Measurements from ENCODE around the gene GRPEL2.

GRPEL2 gene

DNA sequence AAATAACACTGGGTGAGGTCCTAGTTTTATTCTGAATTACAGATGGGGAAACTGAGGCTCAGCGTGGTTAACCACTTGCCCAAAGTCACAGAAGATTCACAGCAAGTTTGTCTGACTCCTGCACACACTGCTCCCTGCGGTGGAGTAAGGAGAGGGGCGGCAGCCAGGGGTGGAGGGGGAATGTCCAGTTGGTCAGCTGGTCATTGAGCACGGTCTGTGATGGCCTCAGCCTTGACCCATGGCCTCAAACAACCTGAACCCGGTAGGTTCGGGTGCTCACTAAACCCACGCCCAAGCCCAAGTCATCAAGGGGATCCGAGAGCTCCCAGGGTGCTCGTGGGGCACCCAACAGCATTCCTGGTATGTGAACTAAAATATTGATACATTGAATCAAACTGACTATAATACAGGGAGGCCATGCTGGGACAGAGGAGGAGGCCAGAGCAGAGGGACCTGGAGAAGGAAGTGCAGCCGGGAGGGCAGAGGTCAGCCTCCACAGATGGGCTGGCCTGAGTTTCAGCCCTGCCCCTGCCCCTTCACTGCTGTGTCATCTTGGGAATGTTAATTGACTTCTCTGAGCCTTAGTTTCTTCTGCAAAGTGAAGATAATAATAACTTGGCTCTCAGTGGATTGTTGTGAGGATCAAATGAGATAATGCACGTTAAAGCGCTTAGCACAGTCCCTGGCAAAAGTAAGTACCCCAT, 37.4 kb downstream of the GRPEL2 start:
- peak overlapping the region; percentile 95 for H2BK15ac ChIP-seq (ENCODE audit: low read depth, poor library complexity, severe bottlenecking)
- no peaks in the 10 kb centered on the region for H3K36me3 ChIP-seq (ENCODE audit: control insufficient read depth in 1 of 2, insufficient read depth in 2 of 2, low read depth in 1 of 2, low read length in 2 of 2)
- H3K79me1 ChIP-seq (replicated peaks; ENCODE audit: low read length, poor library complexity, severe bottlenecking), result no peaks in the 10 kb centered on the region
- H3K4me1 ChIP-seq (ENCODE audit: control insufficient read depth, insufficient read depth, low read depth, low read length), result peaks cover 13% of the 10 kb centered on the region
- H3K4me2 ChIP-seq (ENCODE audit: low read length, poor library complexity, severe bottlenecking), result no peak overlapping the region
- no peak overlapping the region for H3K9ac ChIP-seq (ENCODE audit: low read length)
- WGBS, result 80% methylated on average over 7 of the region's 12 CpGs
- H2BK12ac ChIP-seq (ENCODE audit: low read length in 2 of 2), result peak overlapping the region; percentile 99
- DNase-seq, result no peak
- peak overlapping the region; percentile 95 to 98 for H3K18ac ChIP-seq (ENCODE audit: low read depth in 1 of 2, low read length in 2 of 2)
- H3K4me3 ChIP-seq (ENCODE audit: insufficient read depth in 1 of 2, low read depth in 1 of 2, low read length in 2 of 2), result no peak overlapping the region
- H3K27ac ChIP-seq (ENCODE audit: low read length, poor library complexity, severe bottlenecking), result no peak overlapping the region
- H3K4ac ChIP-seq (ENCODE audit: low read depth in 1 of 2, low read length in 2 of 2), result peak overlapping the region; percentile 96 to 98
- H2BK5ac ChIP-seq (ENCODE audit: low read depth, low read length, poor library complexity, severe bottlenecking), result no peak overlapping the region
- no peaks in the 10 kb centered on the region for H3K9me3 ChIP-seq (ENCODE audit: control insufficient read depth, low read length)
- H4K91ac ChIP-seq (ENCODE audit: low read length), result peak overlapping the region; percentile 98
- peak overlapping the region in 1 of 2 experiments; percentile 39 for H3K23ac ChIP-seq (ENCODE audit: low read length in 2 of 2)
- H3K27me3 ChIP-seq (ENCODE audit: control insufficient read depth in 1 of 2, insufficient read depth in 1 of 2, low read length in 2 of 2), result peaks cover 0 to 4% of the 10 kb centered on the region in 2 experiments
- peak overlapping the region; percentile 90 for H2BK120ac ChIP-seq (ENCODE audit: low read depth, low read length)
- H2AK5ac ChIP-seq (ENCODE audit: low read length, severe bottlenecking), result no peak overlapping the region
- H4K8ac ChIP-seq (ENCODE audit: low read length), result peak overlapping the region; percentile 86
- H2AFZ ChIP-seq (ENCODE audit: low read depth, low read length), result no peak overlapping the region
- peak overlapping the region in 1 of 2 experiments; percentile 88 for H3K14ac ChIP-seq (ENCODE audit: low read length in 2 of 2)

DNA sequence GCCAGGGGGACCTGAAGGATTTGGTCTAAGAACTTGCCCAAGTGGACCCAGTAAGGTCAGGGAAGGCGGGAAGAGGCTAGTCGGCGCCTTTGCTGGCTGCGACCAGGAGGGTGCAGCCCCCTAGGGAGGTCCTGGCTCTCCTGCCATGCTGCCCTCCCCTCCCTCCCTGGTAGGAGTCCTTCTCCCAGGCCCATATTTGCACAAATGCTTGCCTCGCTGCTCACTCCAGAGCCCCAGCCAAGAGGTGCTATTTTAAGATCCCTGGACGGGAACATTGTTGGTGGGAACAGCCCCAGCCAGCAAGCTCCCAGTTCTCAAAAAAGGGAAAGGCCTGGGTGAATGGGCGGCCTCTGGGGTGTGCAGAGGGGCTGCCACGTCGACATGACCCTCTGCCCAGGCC, 38.1 kb downstream of the GRPEL2 start:
- Histone ChIP-seq H2AK5ac (ENCODE audit: low read length, severe bottlenecking) (no peak overlapping the region), H4K8ac (ENCODE audit: low read length) (peak overlapping the region; percentile 81), H4K91ac (ENCODE audit: low read length) (peak overlapping the region; percentile 97), H3K4me1 (ENCODE audit: control insufficient read depth, insufficient read depth, low read depth, low read length) (peaks cover 15% of the 10 kb centered on the region), H3K9me3 (ENCODE audit: control insufficient read depth, low read length) (no peaks in the 10 kb centered on the region), H3K4me3 (ENCODE audit: insufficient read depth in 1 of 2, low read depth in 1 of 2, low read length in 2 of 2) (no peak overlapping the region), H3K27ac (ENCODE audit: low read length, poor library complexity, severe bottlenecking) (no peak overlapping the region), H3K79me1 (replicated peaks; ENCODE audit: low read length, poor library complexity, severe bottlenecking) (no peaks in the 10 kb centered on the region), H3K4me2 (ENCODE audit: low read length, poor library complexity, severe bottlenecking) (no peak overlapping the region), H3K27me3 (ENCODE audit: control insufficient read depth in 1 of 2, insufficient read depth in 1 of 2, low read length in 2 of 2) (peaks cover 0 to 4% of the 10 kb centered on the region in 2 experiments), H3K23ac (ENCODE audit: low read length in 2 of 2) (no peak overlapping the region), H2AFZ (ENCODE audit: low read depth, low read length) (no peak overlapping the region), H2BK5ac (ENCODE audit: low read depth, low read length, poor library complexity, severe bottlenecking) (no peak overlapping the region), H3K14ac (ENCODE audit: low read length in 2 of 2) (peak overlapping the region in 1 of 2 experiments; percentile 87), H2BK15ac (ENCODE audit: low read depth, poor library complexity, severe bottlenecking) (peak overlapping the region; percentile 92), H3K36me3 (ENCODE audit: control insufficient read depth in 1 of 2, insufficient read depth in 2 of 2, low read depth in 1 of 2, low read length in 2 of 2) (no peaks in the 10 kb centered on the region), H3K18ac (ENCODE audit: low read depth in 1 of 2, low read length in 2 of 2) (peak overlapping the region; percentile 63 to 95), H3K4ac (ENCODE audit: low read depth in 1 of 2, low read length in 2 of 2) (peak overlapping the region; percentile 75 to 96), H2BK120ac (ENCODE audit: low read depth, low read length) (peak overlapping the region; percentile 90), H3K9ac (ENCODE audit: low read length) (no peak overlapping the region), H2BK12ac (ENCODE audit: low read length in 2 of 2) (peak overlapping the region; percentile 99)
- 87% methylated on average over 9 of the region's 9 CpGs for WGBS
- DNase-seq, result peak; percentile 45

DNA sequence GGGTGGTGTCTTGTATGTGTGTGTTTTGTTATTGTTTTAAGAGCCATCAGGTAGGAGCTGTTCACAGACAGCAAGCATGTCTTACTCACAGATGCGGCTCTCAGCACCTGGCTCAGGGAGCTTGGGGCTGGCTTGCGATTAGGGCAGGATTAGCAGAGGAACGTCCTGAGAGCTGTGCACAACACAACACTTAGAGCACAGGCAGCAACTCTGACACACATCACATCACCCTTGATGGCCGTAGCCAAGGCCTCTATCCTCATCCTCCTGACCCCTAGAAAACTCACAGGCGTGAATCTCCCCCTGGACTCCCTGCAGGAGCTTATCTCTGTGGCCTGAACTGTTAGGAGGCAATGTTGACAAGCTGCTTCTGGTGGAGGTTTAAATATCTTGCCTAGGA, 40.9 kb downstream of the GRPEL2 start:
- H3K18ac ChIP-seq (ENCODE audit: low read depth in 1 of 2, low read length in 2 of 2), result peak overlapping the region; percentile 65 to 83
- H3K9ac ChIP-seq (ENCODE audit: low read length), result no peak overlapping the region
- no peak overlapping the region for H3K14ac ChIP-seq (ENCODE audit: low read length in 2 of 2)
- H2BK15ac ChIP-seq (ENCODE audit: low read depth, poor library complexity, severe bottlenecking), result peak overlapping the region; percentile 75
- peak overlapping the region; percentile 92 for H4K8ac ChIP-seq (ENCODE audit: low read length)
- H3K4ac ChIP-seq (ENCODE audit: low read depth in 1 of 2, low read length in 2 of 2), result peak overlapping the region; percentile 92 to 94
- no peaks in the 10 kb centered on the region for H3K27me3 ChIP-seq (ENCODE audit: control insufficient read depth in 1 of 2, insufficient read depth in 1 of 2, low read length in 2 of 2)
- H3K27ac ChIP-seq (ENCODE audit: low read length, poor library complexity, severe bottlenecking), result no peak overlapping the region
- no peak overlapping the region for H2BK5ac ChIP-seq (ENCODE audit: low read depth, low read length, poor library complexity, severe bottlenecking)
- no peak overlapping the region for H2AFZ ChIP-seq (ENCODE audit: low read depth, low read length)
- no peak overlapping the region for H3K23ac ChIP-seq (ENCODE audit: low read length in 2 of 2)
- WGBS, result 29% methylated on average over 4 of the region's 5 CpGs
- no peaks in the 10 kb centered on the region for H3K9me3 ChIP-seq (ENCODE audit: control insufficient read depth, low read length)
- H2BK120ac ChIP-seq (ENCODE audit: low read depth, low read length), result peak overlapping the region; percentile 90
- DNase-seq, result peak; percentile 60
- H4K91ac ChIP-seq (ENCODE audit: low read length), result peak overlapping the region; percentile 87
- H3K4me3 ChIP-seq (ENCODE audit: insufficient read depth in 1 of 2, low read depth in 1 of 2, low read length in 2 of 2), result no peak overlapping the region
- H3K4me2 ChIP-seq (ENCODE audit: low read length, poor library complexity, severe bottlenecking), result no peak overlapping the region
- H2BK12ac ChIP-seq (ENCODE audit: low read length in 2 of 2), result peak overlapping the region; percentile 57 to 87
- no peaks in the 10 kb centered on the region for H3K79me1 ChIP-seq (replicated peaks; ENCODE audit: low read length, poor library complexity, severe bottlenecking)
- H2AK5ac ChIP-seq (ENCODE audit: low read length, severe bottlenecking), result no peak overlapping the region
- peaks cover 15% of the 10 kb centered on the region for H3K4me1 ChIP-seq (ENCODE audit: control insufficient read depth, insufficient read depth, low read depth, low read length)
- no peaks in the 10 kb centered on the region for H3K36me3 ChIP-seq (ENCODE audit: control insufficient read depth in 1 of 2, insufficient read depth in 2 of 2, low read depth in 1 of 2, low read length in 2 of 2)

DNA sequence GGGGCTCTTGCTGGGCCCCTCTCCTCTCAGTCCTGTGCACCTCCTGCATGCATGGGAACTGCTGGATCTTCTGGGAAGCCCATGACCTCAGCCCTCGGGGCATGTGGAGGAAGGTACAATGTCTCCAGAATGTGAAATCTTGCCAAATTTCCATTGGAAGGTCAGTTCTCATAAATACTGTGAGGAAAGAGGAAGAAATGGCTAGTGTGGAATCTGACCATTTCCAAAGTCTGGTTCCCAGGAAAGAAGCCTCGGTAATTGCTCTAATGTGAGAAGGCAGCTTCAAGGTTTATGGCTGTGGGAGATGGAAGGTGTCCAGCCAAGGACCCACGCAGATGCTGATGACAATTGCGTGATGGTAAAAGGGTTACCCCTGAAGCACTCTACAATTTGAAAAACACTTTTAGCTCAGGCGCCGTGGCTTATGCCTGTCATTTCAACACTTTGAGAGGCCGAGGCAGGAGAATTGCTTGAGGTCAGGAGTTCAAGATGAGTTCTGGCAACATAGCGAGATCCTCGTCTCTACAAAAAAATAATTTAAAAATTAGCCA, 41.9 kb downstream of the GRPEL2 start:
- Histone ChIP-seq H3K4me2 (ENCODE audit: low read length, poor library complexity, severe bottlenecking) (no peak overlapping the region), H3K18ac (ENCODE audit: low read depth in 1 of 2, low read length in 2 of 2) (peak overlapping the region; percentile 25 to 81), H3K36me3 (ENCODE audit: control insufficient read depth in 1 of 2, insufficient read depth in 2 of 2, low read depth in 1 of 2, low read length in 2 of 2) (no peaks in the 10 kb centered on the region), H3K79me1 (replicated peaks; ENCODE audit: low read length, poor library complexity, severe bottlenecking) (no peaks in the 10 kb centered on the region), H3K4ac (ENCODE audit: low read depth in 1 of 2, low read length in 2 of 2) (peak overlapping the region; percentile 42 to 69), H2BK120ac (ENCODE audit: low read depth, low read length) (peak overlapping the region; percentile 90), H2AK5ac (ENCODE audit: low read length, severe bottlenecking) (no peak overlapping the region), H3K23ac (ENCODE audit: low read length in 2 of 2) (no peak overlapping the region), H2BK15ac (ENCODE audit: low read depth, poor library complexity, severe bottlenecking) (peak overlapping the region; percentile 4), H2AFZ (ENCODE audit: low read depth, low read length) (no peak overlapping the region), H2BK5ac (ENCODE audit: low read depth, low read length, poor library complexity, severe bottlenecking) (no peak overlapping the region), H3K14ac (ENCODE audit: low read length in 2 of 2) (peak overlapping the region in 1 of 2 experiments; percentile 23), H3K9me3 (ENCODE audit: control insufficient read depth, low read length) (no peaks in the 10 kb centered on the region), H4K91ac (ENCODE audit: low read length) (peak overlapping the region; percentile 70), H3K27ac (ENCODE audit: low read length, poor library complexity, severe bottlenecking) (no peak overlapping the region), H3K4me3 (ENCODE audit: insufficient read depth in 1 of 2, low read depth in 1 of 2, low read length in 2 of 2) (no peak overlapping the region), H4K8ac (ENCODE audit: low read length) (peak overlapping the region; percentile 28), H2BK12ac (ENCODE audit: low read length in 2 of 2) (peak overlapping the region; percentile 87 to 91), H3K9ac (ENCODE audit: low read length) (no peak overlapping the region), H3K27me3 (ENCODE audit: control insufficient read depth in 1 of 2, insufficient read depth in 1 of 2, low read length in 2 of 2) (no peaks in the 10 kb centered on the region), H3K4me1 (ENCODE audit: control insufficient read depth, insufficient read depth, low read depth, low read length) (peaks cover 13% of the 10 kb centered on the region)
- WGBS, result 26% methylated on average over 9 of the region's 9 CpGs
- DNase-seq, result peak; percentile 95

All from mesenchymal stem cell (in vitro differentiated cells and primary cell).